HUDEP-2 (cell line): ENCODE data around the gene CTXN1.
"Not testable (repeated sequence)": the region's sequence is repeated elsewhere in the genome, so short reads cannot be mapped to it uniquely, and the experiment has no call there.

ENCODE experiments used
- DNase-seq, 76 experiments: peaks; one replicate each; lab custom pipeline; 2025; ENCODE audit not compliant: unreplicated experiment in 76 of 76; lab: John Stamatoyannopoulos, UW

CTXN1 gene

DNA sequence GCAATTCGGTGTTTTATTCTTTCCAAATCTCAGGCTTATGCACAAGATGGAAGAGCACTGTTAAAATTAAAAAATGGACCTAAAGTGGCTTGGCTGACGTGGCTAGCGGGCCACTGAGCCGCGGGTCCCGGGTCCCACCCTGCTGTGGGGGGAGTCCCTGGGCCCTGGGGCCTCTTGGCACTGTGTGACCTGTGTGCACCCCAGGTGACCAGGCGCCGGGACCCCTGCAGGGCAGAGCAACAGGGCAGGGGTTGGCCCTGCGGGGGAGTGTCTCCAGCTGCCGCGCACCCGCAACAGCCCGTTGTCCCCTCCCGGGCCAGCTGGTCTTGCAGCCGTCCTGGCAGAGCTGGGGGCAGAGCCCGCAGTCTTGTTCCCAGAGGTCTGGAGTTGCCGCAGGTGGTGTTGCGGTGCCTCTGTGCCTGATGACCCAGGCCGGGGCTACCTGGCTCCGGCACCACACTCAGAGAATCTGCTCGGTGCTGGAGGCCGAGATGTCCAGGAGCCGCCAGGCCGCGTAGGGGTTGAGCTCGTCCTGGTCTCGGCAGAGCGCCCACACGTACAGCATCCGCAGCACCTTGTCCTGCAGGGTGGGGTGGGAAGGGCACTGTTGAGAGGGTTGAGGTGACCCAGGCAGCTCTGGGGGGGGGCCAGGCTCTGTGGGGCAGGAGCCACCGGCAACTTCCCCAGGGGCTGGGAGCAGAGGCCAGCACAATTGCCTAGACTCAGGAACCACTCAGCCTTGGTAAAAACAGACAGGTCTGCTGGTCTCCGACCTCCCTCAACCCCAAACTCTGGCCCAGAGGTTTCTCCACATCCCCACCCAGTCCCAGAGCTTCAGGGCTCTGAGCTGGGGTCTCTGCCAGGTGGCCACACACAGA, 1.0 kb upstream of the CTXN1 start:
- peak in 1 of 76 experiments; percentile 17 for DNase-seq

DNA sequence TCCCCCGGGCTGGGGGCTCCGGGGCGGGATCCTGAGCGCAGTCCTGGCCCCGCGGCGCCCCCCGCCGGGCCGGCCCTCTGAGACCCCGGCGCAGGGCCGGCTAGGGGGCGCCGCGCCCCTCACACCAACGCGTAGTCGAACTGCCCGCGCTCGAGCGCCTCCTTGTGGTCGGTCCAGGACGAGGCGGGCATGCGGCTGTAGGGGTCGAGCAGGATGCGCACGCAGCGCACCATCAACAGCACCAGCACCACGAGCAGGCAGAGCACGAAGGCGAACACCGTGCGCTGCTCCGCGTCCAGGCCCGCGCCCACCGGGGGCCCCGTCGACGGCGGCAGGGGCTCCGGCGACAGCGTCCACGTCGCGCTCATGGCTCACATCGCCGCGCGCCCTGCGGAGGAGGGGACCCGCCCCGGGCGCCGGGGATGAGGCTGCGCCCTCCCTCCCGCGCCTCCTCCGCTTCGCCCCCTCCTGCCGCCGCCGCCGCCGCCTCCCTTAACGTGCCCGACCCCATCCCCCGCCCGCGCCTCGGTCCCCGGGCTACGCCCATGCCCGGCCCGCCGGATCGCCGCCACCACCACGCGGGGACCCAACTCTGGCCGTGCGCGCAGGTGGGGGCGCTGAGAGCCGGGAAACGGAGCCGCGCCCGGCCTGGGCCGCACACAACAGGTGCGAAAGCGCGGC, 624 bp downstream of the CTXN1 start:
- DNase-seq: peak in 74 of 76 experiments; percentile 24 to 91 (median 80)

DNA sequence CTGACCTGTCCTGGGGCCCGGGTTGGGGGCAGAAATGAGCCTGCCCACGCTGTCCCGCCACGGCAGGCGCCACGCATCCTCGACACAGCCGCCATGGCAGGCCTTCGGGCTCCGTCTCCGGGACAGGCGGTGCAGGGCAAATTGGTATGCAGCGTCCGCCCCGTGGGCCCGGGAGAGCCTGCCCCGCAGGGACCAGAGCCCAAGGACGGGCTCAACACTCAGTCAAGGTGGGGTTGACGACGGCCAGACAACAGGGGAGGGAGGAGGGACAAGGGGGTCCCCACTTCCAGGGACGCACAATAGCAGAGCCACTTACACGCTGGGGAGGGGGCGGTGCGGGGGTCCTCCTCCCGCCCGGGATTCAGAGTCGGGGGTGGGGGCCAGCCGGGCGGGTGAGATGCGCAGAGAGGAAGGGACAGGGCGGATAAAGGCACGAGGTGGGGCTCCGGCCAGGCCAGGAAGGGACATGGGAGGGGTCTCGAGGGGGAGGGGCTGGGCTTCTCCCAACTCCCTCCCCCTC, 1.2 kb downstream of the CTXN1 start:
- no peak for DNase-seq

DNA sequence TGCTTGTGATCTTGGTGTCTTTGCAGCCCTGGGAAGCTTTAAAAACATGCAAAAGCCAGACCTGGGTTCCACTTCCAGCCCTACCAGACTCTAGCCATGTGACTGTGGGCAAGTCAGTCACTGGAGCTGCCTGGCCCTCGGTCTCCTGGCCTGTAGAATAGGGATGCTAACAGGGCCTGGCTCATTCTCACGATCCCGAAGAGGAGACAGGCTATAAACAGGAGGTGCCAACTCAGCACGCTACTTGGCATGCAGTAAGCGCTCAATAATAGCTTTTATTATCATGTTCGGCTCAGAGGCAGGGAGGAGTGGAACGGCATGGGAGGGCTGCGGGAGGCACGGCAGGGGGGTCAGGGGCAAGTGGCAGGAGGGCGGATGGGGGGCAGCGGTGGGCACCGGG, 1.7 kb downstream of the CTXN1 start:
- DNase-seq: peak in 1 of 76 experiments; percentile 40

DNA sequence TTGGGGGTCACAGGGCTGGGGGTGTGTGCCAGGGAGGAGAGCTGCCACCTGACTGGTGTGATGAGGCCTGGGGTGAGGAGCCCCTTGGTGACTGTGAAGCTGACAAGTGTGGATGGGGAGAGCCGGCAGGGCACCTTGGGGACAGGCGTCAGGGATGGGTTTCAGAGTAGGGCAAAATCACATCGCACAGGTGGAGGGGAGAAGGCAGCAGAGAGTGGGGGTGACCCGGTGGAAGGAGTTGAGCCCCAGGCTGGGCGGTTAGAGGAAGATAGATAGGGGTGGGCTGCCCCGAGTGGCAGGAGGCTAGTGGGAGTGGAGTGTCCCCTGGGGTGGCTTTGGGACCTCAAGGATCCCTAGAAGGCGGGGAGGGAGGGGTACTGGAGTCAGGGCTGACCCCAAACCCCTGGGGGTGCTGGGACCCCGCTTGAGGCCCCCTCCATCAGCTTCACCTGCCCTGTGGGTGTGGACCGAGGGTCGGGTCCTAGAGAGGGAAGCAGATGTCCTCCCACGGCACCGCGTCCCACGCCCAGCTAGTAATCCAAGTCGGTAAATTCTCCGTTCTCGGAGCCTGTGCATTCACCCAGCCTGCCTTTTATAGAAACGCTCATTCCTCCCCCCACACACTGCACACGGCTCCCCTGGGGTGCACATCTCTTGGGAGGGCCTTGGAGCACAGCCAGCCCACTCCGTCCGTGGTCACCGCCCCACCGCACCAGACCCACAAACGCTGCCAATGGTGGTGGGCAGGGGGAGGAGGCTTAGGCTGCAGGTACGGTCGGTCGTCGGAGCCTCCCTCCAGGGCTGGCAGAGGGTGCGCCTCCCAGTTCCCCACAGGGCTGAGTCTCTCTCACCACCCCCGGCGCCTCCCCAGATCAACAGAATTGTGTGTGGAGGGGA, 2.4 kb downstream of the CTXN1 start:
- peak in 7 of 76 experiments; percentile 18 to 62 (median 35) for DNase-seq

DNA sequence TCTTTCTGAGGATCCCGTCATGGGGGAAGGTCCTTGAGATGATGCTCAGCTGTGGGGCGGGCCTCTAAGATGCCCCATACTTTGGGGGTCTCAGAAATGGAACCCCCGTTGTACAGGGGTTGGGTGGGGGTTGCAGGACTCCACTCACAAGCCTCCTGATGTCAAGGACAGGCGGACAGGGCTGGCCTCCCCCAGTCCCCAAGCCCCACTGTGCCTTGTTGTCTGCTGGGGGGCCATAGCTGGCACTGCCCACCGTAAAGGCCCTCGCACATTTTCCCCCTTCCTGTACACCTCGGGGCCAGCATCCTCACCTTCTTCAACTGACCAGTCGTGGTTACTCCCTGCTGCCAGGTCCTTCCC, 3.1 kb downstream of the CTXN1 start:
- no peak for DNase-seq

DNA sequence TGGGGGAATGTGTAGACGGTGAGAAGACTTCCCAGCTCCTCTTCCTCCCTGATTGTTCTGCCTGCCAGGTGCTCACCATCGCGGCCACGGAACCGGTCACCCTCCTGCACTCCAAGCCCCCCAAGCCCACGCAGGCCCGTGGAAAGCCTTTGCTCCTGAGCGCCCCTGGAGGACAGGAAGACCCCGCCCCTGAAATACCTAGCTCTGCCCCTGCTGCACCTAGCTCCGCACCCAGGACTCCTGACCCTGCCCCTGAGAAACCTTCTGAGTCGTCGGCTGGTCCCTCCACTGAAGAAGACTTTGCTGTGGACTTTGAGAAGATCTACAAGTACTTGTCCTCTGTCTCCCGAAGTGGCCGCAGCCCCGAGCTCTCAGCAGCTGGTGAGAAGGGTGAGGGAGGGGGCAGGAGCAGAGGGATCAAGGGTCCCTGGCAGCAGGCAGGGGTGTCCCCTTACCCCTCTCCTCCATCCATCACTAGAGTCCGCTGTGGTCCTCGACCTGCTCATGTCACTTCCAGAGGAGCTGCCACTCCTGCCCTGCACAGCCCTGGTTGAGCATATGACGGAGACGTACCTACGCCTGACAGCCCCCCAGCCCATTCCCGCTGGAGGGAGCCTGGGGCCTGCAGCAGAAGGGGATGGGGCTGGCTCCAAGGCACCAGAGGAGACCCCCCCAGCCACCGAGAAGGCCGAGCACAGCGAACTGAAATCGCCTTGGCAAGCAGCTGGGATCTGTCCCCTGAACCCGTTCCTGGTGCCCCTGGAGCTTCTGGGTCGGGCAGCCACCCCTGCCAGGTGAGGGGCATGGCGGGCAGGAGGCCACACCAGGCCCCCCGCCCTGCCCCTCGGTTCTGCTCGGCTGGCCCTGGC, 3.7 kb downstream of the CTXN1 start:
- no peak for DNase-seq

DNA sequence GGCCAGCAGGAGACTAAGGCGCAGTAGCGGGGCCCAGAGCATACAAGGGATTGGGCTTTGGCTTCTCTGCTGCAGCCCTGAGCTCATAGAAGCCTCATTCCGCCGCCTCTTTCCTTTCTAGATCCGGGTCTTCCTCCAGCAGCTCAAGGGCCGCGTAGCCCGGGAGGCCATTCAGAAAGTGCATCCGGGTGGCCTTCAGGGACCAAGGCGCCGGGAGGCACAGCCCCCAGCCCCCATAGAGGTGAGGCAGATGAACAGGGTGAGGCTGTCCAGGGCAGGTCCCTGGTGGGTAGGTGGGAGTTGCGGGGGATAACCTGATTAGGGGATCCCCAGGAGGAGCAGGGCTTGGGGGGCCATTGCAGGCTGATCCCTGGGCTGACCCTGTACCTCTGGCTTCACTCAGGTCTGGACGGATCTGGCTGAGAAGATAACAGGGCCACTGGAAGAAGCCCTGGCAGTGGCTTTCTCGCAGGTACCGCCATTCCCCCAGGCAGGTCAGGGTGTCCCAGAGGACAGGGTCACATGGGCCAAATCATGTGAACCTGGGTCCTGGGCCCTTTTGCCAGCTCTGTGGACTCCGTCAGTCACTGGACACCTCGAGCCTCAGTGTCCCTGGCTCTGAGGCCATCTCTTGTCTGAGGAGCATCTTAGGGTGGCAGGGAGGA, 4.5 kb downstream of the CTXN1 start:
- DNase-seq: peak in 2 of 76 experiments; percentile 15 to 59

DNA sequence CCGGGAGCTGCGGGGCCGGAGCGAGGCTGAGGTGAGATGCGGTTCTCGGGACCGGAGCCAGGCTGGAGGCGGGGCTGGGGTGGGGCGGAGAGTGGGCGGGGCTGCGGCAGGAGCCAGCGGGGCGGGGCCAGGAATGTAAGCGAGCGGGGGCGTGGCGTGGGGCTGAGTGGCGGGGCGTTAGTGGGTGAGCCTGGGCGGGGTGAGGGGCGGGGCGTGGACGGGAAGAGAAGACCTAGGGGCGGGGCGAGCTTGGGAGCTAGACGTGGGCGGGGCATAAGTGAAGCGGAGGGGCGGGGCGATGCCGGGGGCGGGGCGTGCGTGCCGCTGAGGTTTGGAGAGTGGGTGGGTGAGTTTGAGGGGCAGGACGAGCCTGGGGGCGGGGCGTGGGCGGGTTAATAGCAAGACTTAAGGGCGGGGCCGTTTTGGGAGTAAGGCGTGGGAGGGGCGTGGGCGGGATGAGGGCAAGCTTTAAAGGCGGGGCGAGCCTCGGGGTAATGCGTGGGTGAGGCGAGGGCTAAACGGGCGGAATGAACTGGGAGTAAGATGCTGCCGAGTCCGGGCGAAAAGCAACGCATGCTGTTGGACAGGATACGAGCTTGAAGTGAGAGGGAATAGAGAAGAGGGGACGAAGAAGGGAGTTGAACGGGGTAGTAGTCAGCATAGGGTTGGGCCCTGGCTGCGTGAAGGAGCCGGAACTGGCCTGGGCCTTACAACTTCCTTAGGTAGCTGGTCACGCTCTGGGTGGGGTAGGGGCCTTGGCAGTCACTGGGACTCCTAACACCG, 5.2 kb downstream of the CTXN1 start:
- peak; percentile 66 to 100 (median 100) for DNase-seq

DNA sequence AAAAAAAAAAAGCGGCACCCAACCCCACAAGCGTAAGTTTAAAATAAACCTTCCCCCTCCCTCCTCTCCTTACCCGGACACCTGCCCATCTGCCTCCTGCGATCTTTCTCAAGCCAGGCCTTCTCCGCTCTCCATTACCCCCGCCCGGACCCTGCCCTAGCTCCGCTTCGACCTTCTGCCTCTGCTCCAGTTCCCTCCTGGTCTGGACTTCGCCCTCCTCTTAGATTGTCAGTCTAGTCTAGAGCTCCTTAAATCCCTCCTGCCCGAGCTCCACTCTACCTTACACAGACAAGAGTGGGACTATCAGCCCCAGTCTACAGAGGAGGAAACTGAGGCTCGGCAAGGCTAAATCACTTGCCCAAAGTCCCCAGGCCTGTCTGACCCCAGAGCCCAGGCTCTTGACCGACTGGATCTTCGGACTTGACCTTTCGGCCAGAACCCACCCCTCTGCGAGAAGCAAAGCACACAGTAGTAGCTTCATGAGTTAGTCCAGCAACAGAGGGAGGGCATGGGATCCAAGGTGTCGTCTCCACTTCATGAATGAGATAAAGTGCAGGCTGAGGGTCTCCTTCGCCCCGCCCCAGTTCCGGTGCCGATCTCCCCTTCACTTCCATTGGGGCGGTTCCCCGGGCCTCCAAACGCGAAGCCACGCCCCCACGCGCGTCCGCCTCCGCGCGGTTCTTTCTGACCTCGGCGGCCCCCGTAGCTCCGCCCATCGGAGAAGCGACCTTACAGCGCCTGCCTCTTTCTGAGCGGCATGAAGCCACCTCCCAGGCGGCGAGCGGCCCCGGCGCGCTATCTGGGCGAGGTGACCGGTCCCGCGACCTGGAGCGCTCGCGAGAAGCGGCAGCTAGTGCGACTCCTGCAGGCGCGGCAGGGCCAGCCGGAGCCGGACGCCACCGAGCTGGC, 6.1 kb downstream of the CTXN1 start, which contains the start of gene SNAPC2:
Gene SNAPC2, plus strand, starts transcription at position 729 of the 909 bp plus-strand sequence. Its CDS starts 29 bp downstream, at position 758.
- peak; percentile 69 to 100 (median 98) for DNase-seq

DNA sequence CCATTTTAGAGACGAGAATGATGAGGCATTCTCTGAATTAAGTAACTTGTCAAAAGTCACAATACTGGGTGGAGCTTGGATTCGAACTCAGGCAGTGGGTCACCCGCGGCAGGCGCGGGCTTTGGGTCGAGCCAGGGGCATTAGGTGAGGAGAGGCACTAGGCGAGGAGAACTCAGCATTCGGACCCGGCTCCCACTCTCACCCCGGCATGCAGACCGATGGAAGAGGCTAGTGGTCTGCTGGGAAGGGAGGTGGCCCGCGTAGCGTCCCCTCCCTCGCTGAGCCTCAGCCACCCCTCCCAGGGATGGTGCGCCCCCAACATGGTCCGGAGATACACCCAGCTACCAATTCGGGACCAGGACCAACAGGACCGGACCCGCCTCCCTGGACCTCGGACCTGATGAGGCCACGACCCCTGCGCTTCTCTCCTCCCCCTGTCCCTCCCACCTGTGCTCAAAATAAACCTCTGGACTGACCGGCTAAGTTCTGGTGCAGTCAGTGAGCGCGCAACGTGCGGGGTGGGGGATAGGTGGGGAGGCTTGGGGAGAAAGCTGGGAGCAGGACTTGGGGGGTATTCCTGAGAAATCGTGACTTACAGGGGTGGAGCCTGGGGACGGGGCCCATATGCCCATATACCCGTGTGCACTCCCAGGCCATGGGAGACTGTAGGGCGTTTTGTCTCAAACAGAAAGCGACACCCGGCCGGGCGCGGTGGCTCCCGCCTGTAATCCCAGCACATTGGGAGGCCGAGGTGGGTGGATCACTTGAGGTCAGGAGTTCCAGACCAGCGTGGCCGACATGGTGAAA, 7.1 kb downstream of the CTXN1 start:
- peak in 1 of 76 experiments; percentile 19 for DNase-seq

DNA sequence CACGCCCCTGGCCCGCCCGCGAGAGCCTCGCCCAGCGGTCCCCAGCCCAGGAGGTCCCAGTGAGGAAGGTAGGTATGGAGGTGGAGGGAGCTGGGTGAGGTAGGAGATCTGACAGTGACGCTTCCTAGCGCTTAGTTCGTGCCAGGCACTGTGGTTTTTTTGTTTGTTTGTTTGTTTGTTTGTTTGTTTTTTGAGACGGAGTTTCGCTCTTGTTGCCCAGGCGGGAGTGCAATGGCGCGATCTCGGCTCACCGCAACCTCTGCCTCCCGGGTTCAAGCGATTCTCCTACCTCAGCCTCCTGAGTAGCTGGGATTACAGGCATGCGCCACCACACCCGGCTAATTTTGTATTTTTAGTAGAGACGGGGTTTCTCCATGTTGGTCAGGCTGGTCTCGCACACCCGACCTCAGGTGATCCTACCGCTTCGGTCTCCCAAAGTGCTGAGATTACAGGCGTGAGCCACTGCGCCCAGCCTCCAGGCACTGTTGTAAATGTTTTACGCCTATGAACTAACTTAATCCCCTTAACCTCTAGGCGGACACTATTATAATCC, 7.8 kb downstream of the CTXN1 start:
- not testable (repeated sequence) for DNase-seq

DNA sequence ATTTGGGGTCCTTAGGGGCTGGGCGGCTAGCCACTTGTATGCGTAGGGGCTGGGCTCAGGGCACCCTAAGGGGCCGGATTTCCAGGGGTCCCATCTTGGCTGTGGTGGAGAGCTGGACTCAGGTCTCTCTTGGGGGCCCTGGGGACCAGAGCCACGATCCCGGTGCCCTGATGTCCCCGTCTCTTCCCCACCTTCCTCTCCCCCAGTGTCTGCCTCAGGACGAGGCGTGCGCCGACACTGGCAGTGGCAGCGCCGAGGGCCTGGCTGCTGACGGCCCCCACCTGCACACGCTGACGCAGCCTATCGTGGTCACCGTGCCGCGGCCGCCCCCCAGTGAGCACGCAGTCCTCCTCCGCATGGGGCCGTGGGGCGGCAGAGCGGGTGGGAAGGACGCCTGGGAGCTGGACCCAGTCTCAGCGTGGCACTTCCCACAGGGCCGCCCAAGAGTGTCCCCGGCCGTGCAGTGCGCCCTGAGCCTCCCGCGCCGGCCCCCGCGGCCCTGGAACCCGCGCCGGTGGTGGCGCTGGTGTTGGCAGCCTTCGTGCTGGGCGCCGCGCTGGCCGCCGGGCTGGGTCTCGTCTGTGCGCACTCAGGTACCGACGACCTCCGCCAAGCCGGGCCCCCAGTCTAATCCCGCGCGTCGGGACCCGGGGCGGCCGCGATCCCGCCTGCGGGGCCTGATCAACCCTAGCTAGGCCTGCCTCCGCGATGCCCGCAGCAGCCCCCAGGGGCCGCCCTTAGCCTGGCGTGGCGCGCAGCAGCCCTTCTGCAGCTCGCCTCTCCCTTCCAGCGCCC, 8.5 kb downstream of the CTXN1 start:
- DNase-seq: peak in 69 of 76 experiments; percentile 34 to 93 (median 77)

DNA sequence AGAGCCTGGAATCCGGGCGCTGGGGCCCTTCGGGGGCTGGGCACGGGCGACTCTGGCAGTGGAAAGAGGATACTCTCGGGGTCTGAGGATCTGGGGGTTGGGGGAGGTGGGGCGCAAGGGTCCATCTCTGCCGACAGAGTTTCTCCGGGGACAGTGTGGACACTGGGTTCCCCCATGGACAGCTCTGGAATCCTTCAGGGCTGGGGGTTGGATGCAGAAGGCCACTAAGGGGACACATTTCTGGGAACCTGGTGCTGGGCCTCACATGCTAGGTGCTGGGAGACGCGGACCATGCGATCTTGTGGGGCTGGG, 9.0 kb downstream of the CTXN1 start:
- peak in 8 of 76 experiments; percentile 54 to 97 (median 63) for DNase-seq
